GM12878 (cell line): ENCODE measurements around the gene ANP32D. TPM values are rescaled to one million over a fixed set of nuclear protein-coding genes. Genes with fewer than 3 reads are reported as not detected.

Experiments used
- ATAC-seq: fragments of 200-7000 bp; cut with Tn5 transposase; 3 replicates; pipeline ENCODE4 v1.9.1; 2020; ENCODE audit warnings: mild to moderate bottlenecking, moderate library complexity
- BruUV-seq: library from RNA; stranded (reverse); fragments of 400-500 nt; replicated peaks from 2 replicates; lab custom pipeline; 2021; lab: Mats Ljungman, UMichigan
- CTCF ChIA-PET: fragments of 300-600 bp; sonication (Branson Sonifier 250); formaldehyde crosslinking; extraction: SDS; loops from one replicate; lab custom pipeline; 2021; ENCODE audit warnings: inconsistent platforms; lab: Yijun Ruan, JAX
- POLR2A ChIA-PET: fragments of 350-600 bp; formaldehyde crosslinking; extraction: SDS; loops from one replicate; lab custom pipeline; 2021; ENCODE audit warnings: inconsistent platforms; lab: Charles Lee
- RAD21 ChIA-PET: fragments of 300-600 bp; sonication (Branson Sonifier 250); formaldehyde crosslinking; loops from one replicate; lab custom pipeline; 2023; ENCODE audit warnings: antibody characterized with exemption; ENCODE audit not compliant: unreplicated experiment; lab: Charles Lee
- SMC1A ChIA-PET: fragments of 300-600 bp; sonication (Branson Sonifier 250); formaldehyde crosslinking; loops from one replicate; lab custom pipeline; 2023; ENCODE audit not compliant: unreplicated experiment, uncharacterized antibody; lab: Charles Lee
- DNase-seq: peaks from one replicate; pipeline ENCODE4 v3.0.0-alpha.2; 2011; ENCODE audit warnings: low read depth, low spot score
- FAIRE-seq: peaks from 3 replicates; lab custom pipeline; 2011; peaks lifted over from hg19 to GRCh38; lab: Jason Lieb, UNC
- H2AFZ ChIP-seq: 2 replicates; pipeline ENCODE4 v1.6.0; 2011; ENCODE audit warnings: low read depth, low read length, control low read depth; ENCODE audit not compliant: control insufficient read depth
- H3K27ac ChIP-seq: 2 replicates; pipeline ENCODE4 v1.5.1; 2011; ENCODE audit warnings: control low read depth; ENCODE audit not compliant: control insufficient read depth, insufficient read depth
- H3K27me3 ChIP-seq, 2 experiments: replicated peaks in 1 of 2; 2 replicates each; pipeline versions ENCODE4 v1.6.0 to v1.6.1; 2011; ENCODE audit warnings: low read length in 1 of 2; ENCODE audit not compliant: control insufficient read depth in 2 of 2, insufficient read depth in 2 of 2
- H3K36me3 ChIP-seq, 2 experiments: 2 replicates each; pipeline ENCODE4 v1.5.1; 2011; ENCODE audit warnings: low read length in 1 of 2; ENCODE audit not compliant: control insufficient read depth in 2 of 2, insufficient read depth in 2 of 2
- H3K4me1 ChIP-seq: 2 replicates; pipeline ENCODE4 v1.6.1; 2011; ENCODE audit warnings: mild to moderate bottlenecking, low read length, moderate library complexity, mixed read lengths; ENCODE audit not compliant: control insufficient read depth, insufficient read depth
- H3K4me2 ChIP-seq: 2 replicates; pipeline ENCODE4 v1.6.0; 2011; ENCODE audit warnings: control low read depth; ENCODE audit not compliant: control insufficient read depth, insufficient read depth
- H3K4me3 ChIP-seq: fragments of 200-600 bp; sonication (generic); 2 replicates; pipeline ENCODE4 v1.5.1; 2016
- H3K79me2 ChIP-seq: 2 replicates; pipeline ENCODE4 v1.6.0; 2011; ENCODE audit warnings: low read length; ENCODE audit not compliant: control insufficient read depth, insufficient read depth
- H3K9ac ChIP-seq: 2 replicates; pipeline ENCODE4 v1.8.0; 2011; ENCODE audit warnings: low read length, control low read depth, mixed read lengths; ENCODE audit not compliant: control insufficient read depth, insufficient read depth
- H3K9me3 ChIP-seq: replicated peaks from 3 replicates; pipeline ENCODE4 v1.5.1; 2011; ENCODE audit warnings: mild to moderate bottlenecking, low read length; ENCODE audit not compliant: control insufficient read depth, insufficient read depth
- H4K20me1 ChIP-seq: 2 replicates; pipeline ENCODE4 v1.6.0; 2011; ENCODE audit not compliant: control insufficient read depth, insufficient read depth
- CBX5 ChIP-seq: sonication (generic); IDR thresholded peaks from 2 replicates; pipeline ENCODE4 v1.6.1; 2016; ENCODE audit warnings: low read depth, moderate library complexity, mild to moderate bottlenecking, inconsistent platforms
- CEBPZ ChIP-seq: fragments of 150-350 bp; IDR thresholded peaks from 2 replicates; pipeline ENCODE4 v1.6.1; 2016; ENCODE audit warnings: low read depth, low read length
- CHD1 ChIP-seq: IDR thresholded peaks from 2 replicates; pipeline ENCODE4 v1.6.1; 2012; ENCODE audit warnings: low read depth, low read length, improper control_type of control experiment
- CREB1 ChIP-seq: IDR thresholded peaks from 2 replicates; pipeline ENCODE4 v1.6.1; 2012; ENCODE audit warnings: low read depth, mild to moderate bottlenecking, inconsistent platforms
- GATAD2B ChIP-seq: fragments of 450-650 bp; conservative IDR thresholded peaks from 2 replicates; pipeline ENCODE4 v1.6.1; 2017; ENCODE audit warnings: low read depth, mild to moderate bottlenecking, moderate library complexity
- HDAC2 ChIP-seq: fragments of 200-600 bp; sonication (generic); IDR thresholded peaks from 2 replicates; pipeline ENCODE4 v1.6.1; 2017
- HDGF ChIP-seq: fragments of 450-650 bp; IDR thresholded peaks from 2 replicates; pipeline ENCODE4 v1.6.1; 2016; ENCODE audit warnings: antibody characterized with exemption
- MTA2 ChIP-seq: fragments of 450-650 bp; IDR thresholded peaks from 2 replicates; pipeline ENCODE4 v1.6.1; 2016; ENCODE audit warnings: low read depth, mild to moderate bottlenecking, moderate library complexity
- MXI1 ChIP-seq: fragments of 150-350 bp; IDR thresholded peaks from 2 replicates; pipeline ENCODE4 v1.6.1; 2011; ENCODE audit warnings: low read depth, mild to moderate bottlenecking, inconsistent platforms, low read length, improper control_type of control experiment
- NFIC ChIP-seq: IDR thresholded peaks from 2 replicates; pipeline ENCODE4 v1.6.1; 2012; ENCODE audit warnings: low read depth, mild to moderate bottlenecking, inconsistent platforms, low read length, moderate library complexity
- STAT1 ChIP-seq: fragments of 450-650 bp; conservative IDR thresholded peaks from 2 replicates; pipeline ENCODE4 v1.6.1; 2014; ENCODE audit warnings: antibody characterized with exemption, mild to moderate bottlenecking
- ZZZ3 ChIP-seq: IDR thresholded peaks from 2 replicates; pipeline ENCODE4 v1.6.1; 2011; ENCODE audit warnings: low read depth; ENCODE audit not compliant: control insufficient read depth, insufficient read length
- WGBS: methylation state at CpG from one replicate; pipeline ENCODE4 v1.1.6; 2016; ENCODE audit warnings: low lambda C conversion rate; ENCODE audit not compliant: insufficient replicate concordance, insufficient coverage; ENCODE audit errors: missing lambda C conversion rate; 5-methylcytosine and 5-hydroxymethylcytosine counted together
- in situ Hi-C: fragments of 300-500 bp; cut with MboI; formaldehyde crosslinking; loops from 9 replicates; pipeline ENCODE4 v1.14.3; 2018; ENCODE audit warnings: mixed read lengths
- intact Hi-C: fragments of 100-400 bp; cut with micrococcal nuclease; formaldehyde crosslinking; loops from one replicate; pipeline ENCODE4 v1.14.2; 2022; ENCODE audit not compliant: unreplicated experiment
- polyA plus RNA-seq, 11 experiments: library from polyadenylated mRNA; depleted of rRNA in 4 of 11; unstranded in 6 of 11; stranded (reverse) in 5 of 11; fragments of >200 nt; fragmentation: Nextera tagmentation in 4 of 11; fragmentation: Illumina TruSeq in 1 of 11; extraction: Ambion mirVana in 4 of 11; extraction: Trizol in 1 of 11; gene quantifications; 1 replicate in 1 of 11; 2 replicates in 10 of 11; pipeline versions ENCODE4 v1.2.1 to v1.2.3, GENCODE V29; 2011 to 2016; ENCODE audit warnings: inconsistent platforms in 2 of 11, missing spikeins in 2 of 11, low read depth in 1 of 11
- total RNA-seq, 4 experiments: library from RNA; depleted of rRNA in 3 of 4; stranded (reverse); fragments of >200 nt in 3 of 4; fragmentation: Illumina TruSeq in 1 of 4; extraction: Trizol in 1 of 4; gene quantifications; 2 replicates each; pipeline versions ENCODE4 v1.2.1 to v1.2.3, GENCODE V29; 2013 to 2021

ANP32D gene
- total and polyA plus RNA-seq, 10 of the 15 experiments (the other 5 are each of a cell fraction or from before 2014, with no cell fraction given), result not detected

- TF ChIP-seq MXI1 (no peak), ZZZ3 (no peak), HDAC2 (no peak), MTA2 (peak; percentile 32; the same call in 1 of the 2 replicates), NFIC (0 out of 2 replicates have a peak, but pooled peaks have one; percentile 54), HDGF (no peak), CREB1 (peak; percentile 33; the same call in 1 of the 2 replicates)
Measured at GRCh38 chr12:48446161-48446776, 26.1 kb upstream of the ANP32D start (continued).

- intact Hi-C loops (no loop called here), in situ Hi-C loops (no loop called here)
- FAIRE-seq, result no peak
Measured at GRCh38 chr12:48447755-48448154, 24.6 kb upstream of the ANP32D start.

More at GRCh38 chr12:48447755-48448154, 24.6 kb upstream of the ANP32D start:
- peaks cover 2% of the 10 kb centered on the region; the same call in 2 of the 3 replicates for H3K9me3 ChIP-seq
- BruUV-seq, result no TSS peak
- H2AFZ ChIP-seq, result no peak overlapping the region
- no peak overlapping the region for H3K4me3 ChIP-seq
- ATAC-seq, result no peak
- H3K27me3 ChIP-seq, result no peaks in the 10 kb centered on the region
- ChIA-PET RAD21 (no interaction called here), POLR2A (no interaction called here), SMC1A (no interaction called here), CTCF (no interaction called here)
- H3K4me2 ChIP-seq, result no peak overlapping the region
- WGBS, result 93% methylated on average over 1 of the region's 1 CpG
- TF ChIP-seq CEBPZ, result no peak
- no peak for TF ChIP-seq STAT1
- TF ChIP-seq CBX5, result no peak
- no peak for TF ChIP-seq CHD1
- no peak for TF ChIP-seq GATAD2B
- no peak overlapping the region for H3K9ac ChIP-seq
- no peaks in the 10 kb centered on the region for H3K4me1 ChIP-seq
- no peaks in the 10 kb centered on the region for H3K36me3 ChIP-seq
- no peaks in the 10 kb centered on the region for H4K20me1 ChIP-seq
- no peak overlapping the region for H3K27ac ChIP-seq
- no peak for DNase-seq
- no peaks in the 10 kb centered on the region for H3K79me2 ChIP-seq
